ENCODE data around the gene SMIM36.

SMIM36 gene

GRCh38 chr17:55484575-55484974 lies 26.7 kb downstream of the SMIM36 start:
- Histone ChIP-seq H3K4me3 (no peak overlapping the region), H3K27ac (no peak overlapping the region), H3K9me3 (no peaks in the 10 kb centered on the region), H3K36me3 (no peaks in the 10 kb centered on the region), H3K27me3 (no peaks in the 10 kb centered on the region), H3K4me1 (peaks cover 0 to 10% (median 0%) of the 10 kb centered on the region in 4 donors)
- no peak for TF ChIP-seq CTCF (IDR thresholded peaks at IDR 0.05)
- no peak for DNase-seq
- intact Hi-C loops (cut with DNase I; ENCODE audit: low total_unique reads), result no loop called here

GRCh38 chr17:55482591-55483389 lies 28.5 kb downstream of the SMIM36 start:
- Histone ChIP-seq H3K27me3 (no peaks in the 10 kb centered on the region), H3K9me3 (no peaks in the 10 kb centered on the region), H3K4me3 (no peak overlapping the region), H3K27ac (no peak overlapping the region), H3K36me3 (no peaks in the 10 kb centered on the region), H3K4me1 (peaks cover 0 to 4% (median 0%) of the 10 kb centered on the region in 4 donors)
- DNase-seq, result no peak
- TF ChIP-seq CTCF (IDR thresholded peaks at IDR 0.05), result no peak
- intact Hi-C loops (cut with DNase I; ENCODE audit: low total_unique reads), result no loop called here

DNA sequence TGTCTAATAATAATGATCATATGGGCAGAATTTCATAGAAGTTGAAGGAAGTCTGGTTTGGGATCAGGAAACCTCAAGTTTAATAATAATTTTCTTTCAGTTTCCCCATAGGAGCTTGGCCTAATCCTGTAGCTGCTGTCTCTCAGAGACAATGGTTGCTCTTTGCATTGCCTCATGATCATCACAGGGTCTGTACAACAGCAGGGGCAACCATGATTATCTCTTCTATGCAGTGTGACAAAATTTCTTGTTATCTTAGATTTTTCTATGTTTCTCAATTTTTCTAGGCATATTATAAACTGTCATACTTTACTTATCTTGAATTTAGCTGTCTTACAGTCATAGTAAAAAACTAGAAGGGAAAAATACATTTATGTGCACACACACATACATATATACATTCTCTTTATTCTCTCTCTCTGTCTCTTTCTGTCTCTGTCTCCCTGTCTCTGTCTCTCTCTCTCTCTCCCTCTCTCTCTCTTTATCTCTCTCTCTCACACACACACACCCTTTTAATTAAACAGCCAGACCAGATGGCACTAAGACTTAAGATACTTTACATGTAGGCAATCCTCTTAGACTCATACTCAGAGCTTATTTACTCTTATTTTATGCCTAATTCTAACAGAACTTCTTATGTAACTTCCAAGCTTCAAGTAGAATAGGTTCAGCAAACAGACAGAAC lies 30.5 kb downstream of the SMIM36 start:
- no peak overlapping the region for H3K4me3 ChIP-seq
- no peak for DNase-seq
- no peak for TF ChIP-seq CTCF (IDR thresholded peaks at IDR 0.05)
- no peaks in the 10 kb centered on the region for H3K27me3 ChIP-seq
- no peaks in the 10 kb centered on the region for H3K9me3 ChIP-seq
- H3K36me3 ChIP-seq, result no peaks in the 10 kb centered on the region
- no peaks in the 10 kb centered on the region for H3K4me1 ChIP-seq
- intact Hi-C loops (cut with DNase I; ENCODE audit: low total_unique reads), result no loop called here
- H3K27ac ChIP-seq, result no peak overlapping the region

- H3K27me3 ChIP-seq, result no peaks in the 10 kb centered on the region
- DNase-seq, result no peak
- no peak for TF ChIP-seq CTCF (IDR thresholded peaks at IDR 0.05)
- no peaks in the 10 kb centered on the region for H3K36me3 ChIP-seq
- intact Hi-C loops (cut with DNase I; ENCODE audit: low total_unique reads), result no loop called here
- no peak overlapping the region for H3K27ac ChIP-seq
- no peaks in the 10 kb centered on the region for H3K9me3 ChIP-seq
- H3K4me3 ChIP-seq, result no peak overlapping the region
- no peaks in the 10 kb centered on the region for H3K4me1 ChIP-seq
These were observed 31.3 kb downstream of the SMIM36 start for GRCh38 chr17:55479903-55480302.

DNA sequence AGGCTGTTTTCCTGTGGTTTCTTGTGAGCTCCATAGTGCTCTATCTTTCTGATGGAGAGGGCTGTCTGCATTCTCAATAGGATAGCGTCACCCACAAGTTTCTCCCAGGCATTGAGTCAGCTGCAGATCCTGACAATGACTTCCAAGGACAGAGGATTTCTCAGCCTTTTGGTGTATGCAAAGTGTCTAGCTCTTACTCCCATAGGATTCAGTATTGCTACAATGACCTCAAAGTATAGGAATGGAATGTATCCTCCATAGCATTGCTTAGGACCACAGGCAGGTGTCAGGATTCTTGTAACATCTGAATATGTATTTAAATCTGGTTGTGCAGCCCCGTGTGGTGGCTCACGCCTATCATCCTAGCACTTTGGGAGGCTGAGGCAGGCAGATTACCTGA lies 32.3 kb downstream of the SMIM36 start:
- Histone ChIP-seq H3K9me3 (no peaks in the 10 kb centered on the region), H3K36me3 (no peaks in the 10 kb centered on the region), H3K4me3 (no peak overlapping the region), H3K27ac (no peak overlapping the region), H3K4me1 (no peaks in the 10 kb centered on the region), H3K27me3 (no peaks in the 10 kb centered on the region)
- intact Hi-C loops (cut with DNase I; ENCODE audit: low total_unique reads), result no loop called here
- no peak for DNase-seq
- no peak for TF ChIP-seq CTCF (IDR thresholded peaks at IDR 0.05)
